ENCODE results near the gene PLA2G4C.

GRCh38 chr19:48103922-48104321, 6.7 kb downstream of the PLA2G4C start:
- no peak for TF ChIP-seq CTCF (IDR thresholded peaks at IDR 0.05; ENCODE audit: low read length)
- no peak for TF ChIP-seq EZH2 (IDR thresholded peaks at IDR 0.05; ENCODE audit: borderline replicate concordance, low read length)

All from OCI-LY1 (cell line).